Stimulated activated CD4-positive, alpha-beta T cell treated with anti-CD3 and anti-CD28 coated beads, Interleukin-12 subunit alpha, Interleukin-12 subunit beta, amount 100 ng/mL, for 48 hours (primary cell): ENCODE measurements around the gene NCCRP1.
"Not testable (repeated sequence)": the region's sequence is repeated elsewhere in the genome, so short reads cannot be mapped to it uniquely, and the experiment has no call there.

ENCODE experiments used
- DNase-seq, 3 donors: peaks; one replicate each; pipeline ENCODE4 v3.0.0-alpha.2; 2020; ENCODE audit warnings: low read depth in 2 of 3, low spot score in 1 of 3

NCCRP1 gene

DNA sequence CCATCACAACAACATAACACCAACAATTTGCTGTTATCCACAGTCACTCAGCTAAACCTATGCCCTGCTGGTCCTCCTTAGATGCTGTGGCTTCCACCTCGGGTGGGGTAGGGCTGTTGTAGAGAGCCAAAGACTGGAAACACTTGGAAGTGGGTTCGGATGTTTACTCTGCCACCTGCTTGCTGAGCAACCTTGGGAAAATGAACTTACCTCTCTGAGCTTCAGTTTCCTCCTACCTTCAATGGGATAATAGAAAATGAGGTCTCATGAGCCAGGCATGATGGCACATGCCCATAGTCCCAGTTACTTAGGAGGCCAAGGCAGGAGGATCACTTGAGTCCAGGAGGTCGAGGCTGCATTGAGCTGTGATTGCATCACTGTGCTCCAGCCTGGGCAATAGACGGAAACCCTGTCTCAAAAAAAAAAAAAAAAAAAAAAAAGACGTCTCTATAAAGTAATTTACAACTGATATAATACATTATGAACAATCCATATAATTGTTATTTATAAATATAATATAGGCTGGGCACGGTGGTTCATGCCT, 10.6 kb downstream of the NCCRP1 start:
- no peak for DNase-seq

DNA sequence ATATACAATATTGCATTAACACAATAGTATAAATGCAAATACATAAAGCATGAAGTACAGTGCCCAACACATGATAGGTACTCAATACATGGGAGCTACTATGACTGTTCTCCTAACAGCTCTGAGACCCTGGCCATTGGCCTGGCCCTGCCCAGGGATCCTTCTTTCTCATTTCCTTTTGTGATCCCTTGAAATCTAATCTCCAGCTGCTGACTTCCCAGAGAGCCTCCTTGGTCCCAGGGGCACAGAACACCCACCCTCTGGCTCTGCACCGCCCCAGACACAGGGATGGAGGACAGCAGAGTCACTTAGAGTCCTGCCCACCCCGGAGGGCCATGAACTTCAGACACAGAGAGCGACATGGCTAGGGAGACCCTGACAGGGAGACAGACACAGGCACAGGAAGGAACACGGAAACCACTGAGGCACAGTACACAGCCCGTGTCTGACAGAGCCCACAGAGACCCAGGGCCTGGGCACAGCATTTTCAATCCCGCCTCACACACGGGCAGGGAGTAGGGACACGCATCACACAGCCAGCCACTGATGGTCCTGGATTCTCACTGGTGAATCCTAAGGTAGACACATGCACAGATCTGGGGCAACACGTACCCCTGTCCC, 11.5 kb downstream of the NCCRP1 start:
- no peak for DNase-seq

DNA sequence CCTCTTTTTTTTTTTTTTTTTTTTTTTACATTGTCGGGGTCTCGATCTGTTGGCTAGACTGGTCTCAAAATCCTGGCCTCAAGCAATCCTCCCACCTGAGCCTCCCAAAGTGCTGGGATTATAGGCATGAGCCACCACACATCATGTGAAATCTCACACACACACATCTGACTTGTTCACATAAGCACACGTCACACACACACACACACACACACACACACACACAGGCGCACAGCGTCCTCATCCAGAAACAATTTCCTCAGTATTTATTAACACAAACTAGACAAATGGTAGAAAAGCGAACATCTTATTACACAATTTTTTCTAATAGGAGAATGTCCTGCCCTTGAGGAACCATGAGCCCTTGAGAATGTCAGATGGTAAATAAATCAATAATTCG, 12.4 kb downstream of the NCCRP1 start:
- DNase-seq = no peak

DNA sequence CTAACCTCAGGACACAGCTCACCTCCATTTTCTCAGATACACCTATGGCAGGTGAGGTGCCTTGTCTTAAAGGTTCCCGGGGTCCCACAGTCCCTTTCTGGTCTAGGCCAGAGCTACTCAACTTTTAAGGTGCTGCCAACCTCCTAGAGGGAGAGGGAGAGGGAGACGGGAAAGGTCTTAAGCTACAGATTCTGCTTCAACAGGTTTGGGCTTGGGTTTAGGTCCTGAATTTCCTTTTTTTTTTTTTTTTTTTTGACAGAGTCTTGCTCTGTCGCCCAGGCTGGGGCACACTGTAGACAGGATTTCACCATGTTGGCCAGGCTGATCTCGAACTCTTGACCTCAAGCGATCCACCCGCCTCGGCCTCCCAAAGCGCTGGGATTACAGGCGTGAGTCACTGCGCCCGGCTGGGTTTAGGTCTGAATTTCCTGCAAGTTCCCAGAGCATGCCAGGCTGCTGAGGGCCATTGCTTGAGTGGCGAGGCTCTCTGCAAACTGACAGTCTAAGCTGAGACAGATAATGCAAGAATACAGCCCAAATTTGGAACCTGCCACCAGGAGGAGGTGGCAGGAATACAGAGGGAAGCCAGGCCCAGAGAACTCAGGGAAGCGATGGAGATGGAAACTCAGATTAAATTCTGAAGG, 15.1 kb downstream of the NCCRP1 start:
- no peak for DNase-seq

DNA sequence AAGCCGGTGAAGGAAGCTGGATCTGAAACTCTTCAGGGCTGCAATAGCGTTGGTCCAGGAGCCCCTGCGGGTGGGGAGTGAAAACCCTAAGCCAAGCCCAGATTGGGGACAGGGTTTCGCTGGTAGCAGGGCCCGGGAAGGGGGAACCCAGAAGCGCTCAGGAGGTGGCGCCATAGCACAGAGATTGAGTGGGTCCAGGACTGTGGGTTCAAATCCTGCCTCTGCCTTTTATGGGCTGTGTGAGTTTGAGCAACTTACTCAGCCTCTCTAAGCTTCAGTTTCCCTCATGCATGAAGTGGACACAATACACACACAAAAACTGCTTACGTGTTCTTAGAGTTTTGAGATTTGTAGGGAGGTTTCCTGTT, 15.6 kb downstream of the NCCRP1 start:
- DNase-seq = peak; percentile 46 to 70 (median 50)

DNA sequence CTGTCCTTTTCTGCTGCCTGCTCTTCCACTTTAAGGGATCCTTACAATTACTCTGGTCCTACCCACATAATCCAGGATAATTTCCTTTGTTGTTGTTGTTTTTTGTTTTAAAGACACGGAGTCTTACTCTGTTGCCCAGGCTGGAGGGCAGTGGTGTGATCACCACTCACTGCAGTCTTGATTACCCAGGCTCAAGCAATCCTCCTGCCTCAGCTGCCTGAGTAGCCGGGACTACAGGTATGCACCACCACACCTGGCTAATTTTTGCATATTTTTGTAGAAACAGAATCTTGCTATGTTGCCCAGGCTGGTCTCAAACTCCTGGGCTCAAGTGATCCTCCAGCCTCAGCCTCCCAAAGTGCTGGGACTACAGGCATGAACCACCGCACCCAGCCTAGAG, 18.6 kb downstream of the NCCRP1 start:
- DNase-seq = not testable (repeated sequence)

DNA sequence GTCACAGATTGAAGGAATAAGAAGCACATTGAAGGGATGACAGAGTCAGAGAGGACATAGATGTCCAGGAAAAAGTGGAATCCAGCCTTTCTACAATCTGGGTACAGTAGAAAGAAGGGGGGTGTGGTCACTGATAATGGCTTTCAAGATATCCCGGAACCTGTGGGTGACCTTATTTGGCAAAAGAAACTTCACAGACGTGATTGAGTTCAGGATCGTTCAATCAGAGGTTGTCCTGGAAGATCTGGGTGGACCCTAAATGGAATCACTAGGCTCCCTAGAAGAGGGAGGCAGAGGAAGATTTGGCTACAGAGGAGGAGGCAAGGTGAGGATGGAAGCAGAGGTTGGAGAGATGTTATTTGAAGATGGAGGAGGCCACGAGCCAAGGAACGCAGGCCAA, 20.3 kb downstream of the NCCRP1 start:
- no peak for DNase-seq

DNA sequence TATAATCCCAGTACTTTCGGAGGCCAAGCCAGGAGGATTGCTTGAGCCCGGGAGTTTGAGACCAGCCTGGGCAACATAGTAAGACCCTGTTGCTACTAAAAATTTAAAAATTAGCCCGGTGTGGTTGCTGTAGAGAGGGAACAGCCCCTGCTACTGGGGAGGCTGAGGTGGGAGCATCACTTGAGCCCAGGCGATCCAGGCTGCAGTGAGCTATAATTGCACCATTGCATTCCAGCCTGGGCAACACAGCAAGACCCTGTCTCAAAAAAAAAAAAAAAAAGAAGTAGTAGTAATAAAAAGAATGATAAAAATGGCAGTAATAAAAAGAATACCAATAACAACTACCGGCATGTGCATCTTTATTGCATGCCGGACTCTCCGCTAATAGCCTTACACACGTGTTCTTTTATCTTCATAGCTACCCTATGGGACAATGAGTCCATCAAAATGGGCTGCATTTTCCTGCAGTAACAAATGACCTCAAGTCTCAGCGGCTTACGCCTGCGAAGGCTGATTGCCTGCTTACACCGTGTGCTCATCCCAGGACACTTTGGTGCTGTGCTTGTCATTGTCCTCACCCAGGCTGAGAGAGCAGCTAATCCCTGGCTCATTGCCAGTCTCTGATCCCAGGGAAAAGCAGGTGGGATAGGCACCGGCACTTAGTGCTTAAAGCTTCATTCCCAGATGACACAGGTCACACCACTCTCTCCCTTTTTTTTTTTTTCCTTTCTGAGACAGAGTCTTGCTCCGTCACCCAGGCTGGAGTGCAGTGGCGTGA, 21.7 kb downstream of the NCCRP1 start:
- DNase-seq = no peak

DNA sequence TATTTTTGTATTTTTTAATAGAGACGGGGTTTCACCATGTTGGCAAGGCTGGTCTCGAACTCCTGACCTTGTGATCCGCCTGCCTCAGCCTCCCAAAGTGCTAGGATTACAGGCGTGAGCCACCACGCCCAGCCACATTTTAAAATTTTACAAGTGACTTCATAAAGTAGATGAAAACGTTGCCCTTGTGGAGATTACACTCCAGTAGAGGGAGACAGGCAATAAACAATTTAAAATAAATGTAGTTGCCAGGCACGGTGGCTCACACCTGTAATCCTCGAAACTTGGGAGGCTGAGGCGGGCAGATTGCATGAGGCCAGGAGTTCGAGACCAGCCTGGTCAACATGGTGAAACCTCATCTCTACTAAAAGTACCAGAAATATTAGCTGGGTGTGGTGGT, 22.3 kb downstream of the NCCRP1 start:
- DNase-seq = not testable (repeated sequence)

DNA sequence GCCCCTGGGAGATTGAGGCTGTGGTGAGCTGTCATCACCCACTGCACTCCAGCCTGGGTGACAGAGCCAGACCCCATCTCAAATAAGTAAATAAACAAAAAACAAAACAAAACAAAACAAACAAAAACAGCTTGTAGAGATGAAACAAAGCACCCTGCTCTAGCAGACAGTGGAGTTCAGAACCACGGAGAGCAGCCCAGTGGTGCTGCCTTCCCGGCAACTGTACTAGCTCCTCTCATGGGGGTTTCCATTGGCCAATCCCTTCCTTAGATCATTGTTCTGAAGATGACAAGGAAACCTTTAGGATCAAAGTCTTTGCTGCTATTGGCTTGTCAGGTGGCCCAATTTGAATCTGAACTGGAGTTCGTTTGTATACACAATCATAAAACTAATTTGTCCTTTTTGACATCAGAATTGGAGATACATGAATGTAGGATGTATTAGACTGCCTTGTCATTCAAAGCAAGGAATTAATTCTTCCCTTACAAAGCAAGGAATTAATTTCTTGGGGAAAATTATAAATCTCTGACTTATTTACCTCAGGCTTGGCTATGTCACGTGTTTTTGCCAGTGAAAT, 27.0 kb downstream of the NCCRP1 start:
- DNase-seq = no peak

DNA sequence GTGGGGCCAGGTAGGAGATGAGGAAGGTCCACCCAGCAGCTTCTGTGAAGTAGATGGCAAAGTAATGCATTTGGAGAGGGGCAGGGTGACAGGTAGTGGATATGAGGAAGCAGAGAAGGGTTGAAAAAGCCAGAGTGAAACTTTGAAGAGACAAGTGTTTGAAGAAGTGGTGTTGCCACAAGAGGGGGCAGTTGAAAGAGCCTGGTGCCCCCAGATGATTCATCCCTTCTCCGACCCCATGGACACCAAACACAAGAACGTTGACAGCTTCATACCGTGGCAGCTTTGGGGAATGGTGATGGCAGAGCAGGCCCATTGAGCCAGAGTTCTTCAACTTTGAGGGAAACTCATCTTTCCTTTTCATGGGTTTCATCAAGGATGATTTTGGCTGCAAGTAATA, 28.1 kb downstream of the NCCRP1 start:
- DNase-seq = no peak

DNA sequence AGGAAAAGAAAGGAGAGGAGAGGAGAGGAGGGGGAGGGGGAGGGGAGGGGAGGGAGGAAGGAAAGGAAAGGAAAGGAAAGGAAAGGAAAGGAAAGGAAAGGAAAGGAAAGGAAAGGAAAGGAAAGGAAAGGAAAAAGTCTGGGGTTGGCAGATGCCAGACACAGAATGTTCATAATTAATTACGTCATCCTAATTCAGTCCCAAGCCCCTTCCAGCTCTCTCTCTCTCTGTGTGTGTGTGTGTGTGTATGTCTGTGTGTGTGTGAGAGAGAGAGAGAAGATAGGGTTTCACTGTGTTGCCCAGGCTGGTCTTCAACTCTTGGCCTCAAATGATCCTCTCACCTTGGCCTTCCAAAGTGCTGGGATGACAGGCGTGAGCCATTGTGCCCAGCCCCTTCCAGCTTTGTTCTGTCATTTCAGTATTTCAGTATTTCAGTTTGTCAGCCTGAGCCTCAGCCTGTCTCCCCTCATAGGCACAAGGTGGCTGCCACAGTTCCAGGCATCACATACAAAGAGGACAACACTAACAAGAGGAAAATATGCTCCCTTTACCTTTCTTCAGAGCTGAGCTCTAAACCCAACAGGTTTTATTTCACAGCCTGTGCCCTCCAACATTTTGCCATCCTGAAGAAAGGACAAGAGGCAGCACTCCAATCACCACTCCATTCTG, 33.5 kb downstream of the NCCRP1 start:
- DNase-seq = no peak

DNA sequence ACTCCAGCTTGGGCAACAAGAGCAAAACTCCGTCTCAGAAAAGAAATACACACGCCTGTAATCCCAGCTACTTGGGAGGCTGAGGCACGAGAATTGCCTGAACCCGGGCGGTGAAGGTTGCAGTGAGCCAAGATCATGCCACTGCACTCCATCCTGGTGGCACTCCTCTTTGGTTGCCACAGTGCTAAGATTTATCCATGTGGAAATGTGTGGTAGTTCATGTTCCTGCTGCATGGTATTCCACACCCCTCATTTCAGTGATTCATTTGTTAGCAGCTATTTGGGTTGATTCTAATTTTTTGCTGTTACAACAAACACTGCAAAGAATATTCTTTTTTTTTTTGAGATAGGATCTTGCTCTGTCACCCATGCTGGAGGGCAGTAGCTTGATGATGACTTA, 35.9 kb downstream of the NCCRP1 start:
- no peak for DNase-seq

DNA sequence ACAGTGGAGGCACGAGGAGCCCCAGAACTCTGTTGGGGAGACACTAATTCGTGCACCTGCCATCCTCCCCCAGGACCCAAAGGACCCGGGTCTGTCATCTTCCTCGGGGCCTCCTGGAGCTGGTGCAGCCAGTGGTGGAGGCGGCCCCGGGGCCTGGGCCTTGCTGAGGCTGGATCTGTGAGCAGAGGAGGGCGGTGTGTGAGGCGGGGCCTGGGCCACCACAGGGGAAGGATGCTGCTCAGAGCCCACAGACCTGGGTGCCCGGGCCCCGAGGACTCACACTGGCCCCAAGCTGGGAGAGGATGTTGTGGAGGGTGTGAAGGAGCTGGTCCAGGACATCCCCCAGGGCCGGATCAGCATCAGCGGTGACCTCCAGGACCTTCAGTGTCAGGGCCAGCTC, 39.8 kb downstream of the NCCRP1 start:
- no peak for DNase-seq

DNA sequence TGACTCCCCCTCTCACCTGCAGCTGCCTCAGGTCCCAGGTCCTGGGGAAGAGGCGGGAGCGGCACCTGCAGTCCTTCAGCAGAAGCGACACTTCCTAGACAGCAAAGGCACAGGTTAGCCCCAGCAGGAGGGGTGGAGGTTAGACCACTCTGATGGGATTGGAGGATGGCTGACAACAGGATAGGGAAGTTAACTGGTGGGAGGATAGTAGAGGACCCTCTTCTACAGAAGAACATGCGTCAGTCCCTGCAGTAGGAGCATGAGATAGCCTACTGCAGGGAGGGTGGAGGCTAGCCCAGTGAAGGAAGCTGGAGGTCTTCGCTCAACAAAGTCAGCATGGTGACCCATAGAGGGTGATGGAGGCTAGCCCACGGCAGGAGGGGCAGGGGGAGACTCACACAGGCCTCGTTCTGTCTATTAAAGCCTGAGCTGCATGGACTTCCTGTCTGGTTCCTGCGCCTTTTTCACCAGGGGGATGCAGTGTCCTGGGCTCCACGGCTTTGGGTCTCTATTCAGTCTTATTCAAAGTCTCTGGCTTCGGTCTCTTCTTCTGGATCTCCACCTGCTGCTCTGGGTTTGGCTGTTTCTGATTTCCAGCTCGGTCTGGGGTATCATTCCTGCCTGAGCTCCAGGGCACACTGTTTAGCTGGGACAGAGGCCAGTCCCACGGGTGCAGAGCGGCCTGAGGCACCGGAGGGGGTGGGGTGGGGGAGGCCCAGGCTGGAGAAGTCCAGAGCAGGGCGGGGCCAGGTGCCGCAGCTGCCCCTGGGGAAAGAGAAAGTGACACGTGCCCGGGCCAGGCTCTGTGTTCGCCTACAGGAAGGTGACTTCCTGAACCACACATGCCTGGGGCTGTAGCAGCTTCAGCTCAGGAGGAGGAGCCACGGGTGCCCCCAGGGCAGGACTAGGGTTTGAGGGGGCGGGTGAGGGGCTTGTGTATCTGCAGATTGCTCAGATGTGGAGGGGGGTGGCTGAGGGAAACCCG, 40.7 kb downstream of the NCCRP1 start:
- peak in 1 of 3 donors; percentile 40 for DNase-seq

DNA sequence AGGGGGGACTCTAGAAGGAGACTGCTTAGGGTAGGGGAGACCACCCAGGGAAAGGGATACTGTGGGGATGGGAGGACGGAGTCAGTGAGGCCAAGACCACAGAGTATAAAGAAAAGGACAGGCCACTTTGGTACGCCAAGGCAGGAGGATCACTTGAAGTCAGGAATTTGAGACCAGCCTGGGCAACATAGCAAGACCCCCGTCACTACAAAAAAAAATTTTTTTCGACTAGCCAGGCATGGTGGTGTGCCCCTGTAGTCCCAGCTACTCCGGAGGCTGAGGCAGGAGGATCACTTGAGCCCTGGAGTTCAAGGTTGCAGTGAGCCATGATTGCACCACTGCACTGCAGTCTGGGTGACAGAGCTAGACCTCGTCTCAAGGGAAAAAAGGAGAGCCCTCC, 41.4 kb downstream of the NCCRP1 start:
- no peak for DNase-seq

DNA sequence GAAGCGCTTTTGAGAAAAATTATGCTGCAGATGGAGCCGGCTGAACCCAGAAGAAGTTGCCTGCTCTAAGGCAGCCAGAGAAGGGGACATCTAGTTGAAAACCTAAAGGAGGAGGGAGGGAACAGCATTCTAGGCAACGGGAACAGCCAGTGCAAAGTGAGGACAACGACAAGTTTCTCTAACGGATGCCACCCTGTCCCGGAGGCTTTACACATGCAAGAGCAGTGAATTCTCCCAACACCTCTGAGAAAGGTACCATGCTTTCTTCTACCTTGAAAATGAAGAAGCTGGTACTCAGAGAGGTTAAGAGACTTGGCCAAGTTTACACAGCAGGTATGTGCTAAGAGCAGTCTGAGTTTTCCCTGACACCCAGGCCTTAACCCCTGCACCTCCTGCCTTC, 42.2 kb downstream of the NCCRP1 start:
- DNase-seq = no peak

DNA sequence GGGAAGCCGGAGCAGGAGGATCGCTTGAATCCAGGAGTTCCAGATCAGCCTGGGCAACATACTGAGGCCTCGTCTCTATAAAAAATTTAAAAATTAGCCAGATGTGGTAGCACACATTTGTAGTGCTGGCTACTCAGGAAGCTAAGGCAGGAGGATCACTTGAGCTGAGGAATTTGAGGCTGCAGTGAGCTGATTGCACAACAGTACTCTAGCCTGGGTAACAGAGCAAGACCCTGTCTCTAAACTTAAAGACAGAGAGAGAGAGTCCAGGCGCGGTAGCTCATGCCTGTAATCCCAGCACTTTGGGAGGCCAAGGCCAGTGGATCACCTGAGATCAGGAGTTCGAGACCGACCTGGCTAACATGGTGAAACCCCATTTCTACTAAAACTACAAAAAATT, 43.7 kb downstream of the NCCRP1 start:
- no peak for DNase-seq

DNA sequence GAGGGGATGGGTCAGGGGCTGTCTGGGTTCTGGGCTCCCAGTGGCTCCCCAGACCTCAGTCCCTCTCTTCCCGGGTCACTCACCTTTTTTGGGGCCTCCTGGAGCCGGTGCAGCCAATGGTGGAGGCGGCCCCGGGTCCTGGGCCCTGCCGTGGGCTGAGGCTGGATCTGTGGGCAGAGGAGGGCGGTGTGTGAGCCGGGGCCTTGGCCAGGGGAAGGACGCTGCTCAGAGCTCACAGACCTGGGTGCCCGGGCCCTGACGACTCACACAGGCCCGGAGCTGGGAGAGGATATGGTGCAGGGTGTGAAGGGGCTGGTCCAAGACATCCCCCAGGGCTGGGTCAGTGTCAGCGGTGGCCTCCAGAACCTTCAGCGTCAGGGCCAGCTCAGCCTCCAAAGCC, 47.0 kb downstream of the NCCRP1 start:
- not testable (repeated sequence) for DNase-seq
